SU-DHL-6 (cell line): ENCODE measurements around the gene KCNJ1.

Source experiments
- CTCF ChIP-seq: fragments of 200-600 bp; sonication (generic); IDR thresholded peaks from one replicate; pipeline ENCODE4 v1.5.1; 2017; ENCODE audit warnings: antibody characterized with exemption, mild to moderate bottlenecking, low read length, moderate library complexity; ENCODE audit not compliant: insufficient read depth, poor library complexity, severe bottlenecking
- EZH2phosphoT487 ChIP-seq: fragments of 200-600 bp; sonication (generic), shearing (Covaris generic); conservative IDR thresholded peaks from 2 replicates; pipeline ENCODE4 v1.6.1; 2018; ENCODE audit warnings: mild to moderate bottlenecking, antibody characterized with exemption, low read length, moderate library complexity, mixed read lengths

- no peak for TF ChIP-seq CTCF
- TF ChIP-seq EZH2phosphoT487 = no peak
These were observed 22.6 kb upstream of the KCNJ1 start for GRCh38 chr11:128889657-128890213.
